IMR-90 (cell line): Measurements from ENCODE around the gene MAB21L4. TPM values are rescaled to one million over a fixed set of nuclear protein-coding genes. Genes with fewer than 3 reads are reported as not detected.

Source experiments
- ATAC-seq: fragments of 200-7000 bp; cut with Tn5 transposase; 2 replicates; pipeline ENCODE4 v1.9.1; 2020; ENCODE audit warnings: low read depth, mild to moderate bottlenecking, moderate library complexity
- BruUV-seq: library from RNA; stranded (reverse); fragments of 400-500 nt; replicated peaks from 2 replicates; lab custom pipeline; 2021; lab: Mats Ljungman, UMichigan
- CTCF ChIA-PET: fragments of 300-600 bp; formaldehyde crosslinking; extraction: SDS; loops from one replicate; lab custom pipeline; 2021; ENCODE audit warnings: antibody characterized with exemption; lab: Yijun Ruan, JAX
- POLR2A ChIA-PET: fragments of 300-600 bp; sonication (Branson Sonifier 250); formaldehyde crosslinking; loops from one replicate; lab custom pipeline; 2022; ENCODE audit warnings: antibody characterized with exemption; ENCODE audit not compliant: unreplicated experiment; lab: Charles Lee
- DNase-seq: peaks from one replicate; pipeline ENCODE4 v3.0.0; 2013
- H2AFZ ChIP-seq: replicated peaks from 2 replicates; pipeline ENCODE3; 2013; ENCODE audit warnings: low read length, mild to moderate bottlenecking; ENCODE audit not compliant: poor library complexity
- H2AK5ac ChIP-seq: 2 replicates; pipeline ENCODE4 v1.6.1; 2013; ENCODE audit warnings: low read depth, low read length, inconsistent platforms
- H2AK9ac ChIP-seq: replicated peaks from 2 replicates; pipeline ENCODE3; 2013; ENCODE audit warnings: mild to moderate bottlenecking, low read depth, low read length, moderate library complexity; ENCODE audit not compliant: poor library complexity
- H2BK120ac ChIP-seq: 2 replicates; pipeline ENCODE4 v1.6.1; 2013; ENCODE audit warnings: low read depth, low read length, inconsistent platforms
- H2BK15ac ChIP-seq: 3 replicates; pipeline ENCODE4 v1.6.1; 2013; ENCODE audit warnings: low read depth, low read length, inconsistent platforms
- H2BK20ac ChIP-seq: 2 replicates; pipeline ENCODE4 v1.6.1; 2013; ENCODE audit warnings: low read depth, mild to moderate bottlenecking, inconsistent platforms, low read length, moderate library complexity
- H2BK5ac ChIP-seq: 2 replicates; pipeline ENCODE4 v1.6.1; 2013; ENCODE audit warnings: mild to moderate bottlenecking, low read depth, low read length, inconsistent platforms; ENCODE audit not compliant: poor library complexity, severe bottlenecking
- H3K14ac ChIP-seq: replicated peaks from 2 replicates; pipeline ENCODE4 v1.6.1; 2013; ENCODE audit warnings: low read depth, low read length, inconsistent platforms
- H3K18ac ChIP-seq: 2 replicates; pipeline ENCODE4 v1.6.1; 2013; ENCODE audit warnings: low read depth, low read length, control low read depth
- H3K23ac ChIP-seq: 2 replicates; pipeline ENCODE4 v1.6.1; 2013; ENCODE audit warnings: low read depth, low read length, inconsistent platforms
- H3K27ac ChIP-seq: 2 replicates; pipeline ENCODE4 v1.5.1; 2013; ENCODE audit warnings: mild to moderate bottlenecking, control low read depth, low read length; ENCODE audit not compliant: insufficient read depth
- H3K27me3 ChIP-seq: 2 replicates; pipeline ENCODE4 v1.6.1; 2013; ENCODE audit warnings: low read length; ENCODE audit not compliant: control insufficient read depth, insufficient read depth
- H3K36me3 ChIP-seq: 2 replicates; pipeline ENCODE4 v1.6.1; 2013; ENCODE audit warnings: low read length, mixed read lengths; ENCODE audit not compliant: control insufficient read depth, insufficient read depth
- H3K4ac ChIP-seq: 2 replicates; pipeline ENCODE4 v1.6.1; 2013; ENCODE audit warnings: low read depth, low read length, inconsistent platforms
- H3K4me1 ChIP-seq: 2 replicates; pipeline ENCODE4 v1.6.1; 2013; ENCODE audit warnings: low read length, mixed read lengths; ENCODE audit not compliant: control insufficient read depth, insufficient read depth
- H3K4me2 ChIP-seq: 2 replicates; pipeline ENCODE4 v1.6.1; 2013; ENCODE audit warnings: low read depth, mild to moderate bottlenecking, control low read depth, low read length, moderate library complexity
- H3K4me3 ChIP-seq: 2 replicates; pipeline ENCODE4 v1.5.1; 2013; ENCODE audit warnings: low read depth, mild to moderate bottlenecking, control low read depth, low read length, moderate library complexity; ENCODE audit not compliant: insufficient read depth
- H3K56ac ChIP-seq: 2 replicates; pipeline ENCODE4 v1.6.1; 2013; ENCODE audit warnings: low read length, inconsistent platforms; ENCODE audit not compliant: insufficient read depth; ENCODE audit errors: extremely low read depth
- H3K79me1 ChIP-seq, 2 experiments: 2 replicates each; pipeline ENCODE4 v1.6.1; 2013; ENCODE audit warnings: low read length in 2 of 2, inconsistent platforms in 1 of 2, low read depth in 1 of 2
- H3K9ac ChIP-seq: 2 replicates; pipeline ENCODE4 v1.6.1; 2013; ENCODE audit warnings: low read depth, low read length, control low read depth
- H3K9me1 ChIP-seq: 2 replicates; pipeline ENCODE4 v1.6.1; 2013; ENCODE audit warnings: low read length, inconsistent platforms; ENCODE audit not compliant: insufficient read depth
- H3K9me3 ChIP-seq: 2 replicates; pipeline ENCODE4 v1.6.1; 2013; ENCODE audit warnings: low read length; ENCODE audit not compliant: control insufficient read depth, insufficient read depth
- H4K20me1 ChIP-seq: 2 replicates; pipeline ENCODE4 v1.6.1; 2013; ENCODE audit warnings: low read length, inconsistent platforms; ENCODE audit not compliant: insufficient read depth
- H4K5ac ChIP-seq: 2 replicates; pipeline ENCODE4 v1.6.1; 2013; ENCODE audit warnings: mild to moderate bottlenecking, low read depth, low read length, control low read depth
- H4K8ac ChIP-seq, 2 experiments: 2 replicates each; pipeline ENCODE4 v1.6.1; 2013; ENCODE audit warnings: low read depth in 2 of 2, low read length in 2 of 2, control low read depth in 1 of 2, inconsistent platforms in 1 of 2
- H4K91ac ChIP-seq: 2 replicates; pipeline ENCODE4 v1.6.1; 2013; ENCODE audit warnings: low read depth, low read length, inconsistent platforms; ENCODE audit not compliant: insufficient read depth
- BHLHE40 ChIP-seq: fragments of 150-350 bp; IDR thresholded peaks from 2 replicates; pipeline ENCODE4 v1.6.1; 2016; ENCODE audit warnings: mild to moderate bottlenecking, low read depth, low read length
- CHD1 ChIP-seq: IDR thresholded peaks from 2 replicates; pipeline ENCODE4 v1.6.1; 2012; ENCODE audit warnings: low read depth, low read length, improper control_type of control experiment
- ELK1 ChIP-seq: fragments of 150-350 bp; IDR thresholded peaks from 2 replicates; pipeline ENCODE4 v1.6.1; 2016; ENCODE audit warnings: low read depth, mild to moderate bottlenecking, low read length, moderate library complexity, borderline replicate concordance
- MAFK ChIP-seq: IDR thresholded peaks from 2 replicates; pipeline ENCODE4 v1.6.1; 2012; ENCODE audit warnings: low read depth, low read length, improper control_type of control experiment
- MAZ ChIP-seq: IDR thresholded peaks from 2 replicates; pipeline ENCODE4 v1.6.1; 2012; ENCODE audit warnings: low read depth, mild to moderate bottlenecking, low read length, improper control_type of control experiment, moderate library complexity, borderline replicate concordance
- RFX5 ChIP-seq: IDR thresholded peaks from 2 replicates; pipeline ENCODE4 v1.8.0; 2012; ENCODE audit warnings: low read depth, mild to moderate bottlenecking, low read length, moderate library complexity
- SMC3 ChIP-seq: fragments of 150-350 bp; IDR thresholded peaks from 2 replicates; pipeline ENCODE4 v1.6.1; 2016; ENCODE audit warnings: low read depth, mild to moderate bottlenecking, antibody characterized with exemption, low read length, moderate library complexity
- WGBS, 2 experiments: methylation state at CpG; one replicate each; pipeline versions ENCODE4 v1.1.5 to v1.1.7; 2013; ENCODE audit warnings: missing lambda C conversion rate in 2 of 2; ENCODE audit not compliant: insufficient read length in 1 of 2; ENCODE audit errors: extremely low coverage in 2 of 2; 5-methylcytosine and 5-hydroxymethylcytosine counted together
- dilution Hi-C: fragments of 300-500 bp; cut with HindIII; formaldehyde crosslinking; loops from one replicate; pipeline ENCODE4 v1.14.3; 2018; ENCODE audit warnings: low sequenced_read_pairs; ENCODE audit not compliant: unreplicated experiment
- in situ Hi-C: fragments of 300-500 bp; cut with MboI; formaldehyde crosslinking; loops from 3 replicates; pipeline ENCODE4 v1.14.3; 2019; ENCODE audit warnings: low sequenced_read_pairs, inconsistent platforms, mixed read lengths
- intact Hi-C: fragments of 100-400 bp; cut with micrococcal nuclease; formaldehyde crosslinking; loops from 2 replicates; pipeline ENCODE4 v1.10.0; 2022
- polyA plus RNA-seq, 3 experiments: library from polyadenylated mRNA; depleted of rRNA; stranded (reverse); fragments of >200 nt; gene quantifications; 2 replicates each; pipeline ENCODE4 v1.2.3, GENCODE V29; 2012; ENCODE audit warnings: low replicate concordance in 1 of 3
- total RNA-seq: library from RNA; depleted of rRNA; stranded (reverse); fragments of >200 nt; gene quantifications from 2 replicates; pipeline ENCODE4 v1.2.3, GENCODE V29; 2012

The MAB21L4 gene
- total and polyA plus RNA-seq, 2 of the 4 experiments (the other 2 are of a cell fraction) = not detected

GRCh38 chr2:240920783-240921231, 24.9 kb upstream of the MAB21L4 start:
- Histone ChIP-seq H2BK15ac (peak overlapping the region; percentile 92; the same call in 2 of the 3 replicates), H3K23ac (peak overlapping the region; percentile 26; the same call in 1 of the 2 replicates), H4K5ac (peak overlapping the region; percentile 74), H2BK20ac (peak overlapping the region; percentile 82), H3K14ac (peak overlapping the region; percentile 70), H4K8ac (peak overlapping the region; percentile 83 to 84), H4K91ac (peak overlapping the region; percentile 96), H3K27me3 (no peaks in the 10 kb centered on the region), H3K56ac (peak overlapping the region; percentile 22; the same call in 1 of the 2 replicates), H3K9me3 (no peaks in the 10 kb centered on the region), H3K9ac (peak overlapping the region; percentile 3; the same call in 1 of the 2 replicates), H3K27ac (peak overlapping the region; percentile 72), H3K36me3 (no peaks in the 10 kb centered on the region), H3K9me1 (peaks cover 19% of the 10 kb centered on the region), H3K18ac (peak overlapping the region; percentile 59), H2AFZ (peak overlapping the region; percentile 75), H3K4me1 (peaks cover 38% of the 10 kb centered on the region), H3K4me3 (no peak overlapping the region), H2AK5ac (peak overlapping the region; percentile 65), H3K79me1 (no peaks in the 10 kb centered on the region), H2BK5ac (peak overlapping the region; percentile 66), H3K4me2 (no peak overlapping the region), H2AK9ac (peak overlapping the region; percentile 96), H2BK120ac (peak overlapping the region; percentile 96), H3K4ac (peak overlapping the region; percentile 90), H4K20me1 (no peaks in the 10 kb centered on the region)
- dilution Hi-C loops (no loop called here), intact Hi-C loops (no loop called here), in situ Hi-C loops (no loop called here)
- no peak for DNase-seq
- BruUV-seq = no TSS peak
- 100% methylated on average over 1 of the region's 4 CpGs; no CpG with 5 or more reads in 1 of the 2 experiments for WGBS, 2 experiments
- POLR2A ChIA-PET = no interaction called here
- CTCF ChIA-PET = no interaction called here
- peak; percentile 1 for ATAC-seq
- TF ChIP-seq RFX5 (no peak), BHLHE40 (no peak), MAZ (no peak), MAFK (no peak), ELK1 (no peak), SMC3 (no peak), CHD1 (no peak)
